C4-2B (cell line): ENCODE measurements around the gene HIVEP3.

ENCODE experiments used
- ZFX ChIP-seq: fragments of 450-650 bp; IDR thresholded peaks from 2 replicates; pipeline ENCODE4 v1.6.1; 2017
- TF ChIP-seq, protein P1 (sequence below): fragments of 450-650 bp; conservative IDR thresholded peaks from 2 replicates; pipeline ENCODE4 v1.5.1; 2017; ENCODE audit warnings: mild to moderate bottlenecking

DNA sequence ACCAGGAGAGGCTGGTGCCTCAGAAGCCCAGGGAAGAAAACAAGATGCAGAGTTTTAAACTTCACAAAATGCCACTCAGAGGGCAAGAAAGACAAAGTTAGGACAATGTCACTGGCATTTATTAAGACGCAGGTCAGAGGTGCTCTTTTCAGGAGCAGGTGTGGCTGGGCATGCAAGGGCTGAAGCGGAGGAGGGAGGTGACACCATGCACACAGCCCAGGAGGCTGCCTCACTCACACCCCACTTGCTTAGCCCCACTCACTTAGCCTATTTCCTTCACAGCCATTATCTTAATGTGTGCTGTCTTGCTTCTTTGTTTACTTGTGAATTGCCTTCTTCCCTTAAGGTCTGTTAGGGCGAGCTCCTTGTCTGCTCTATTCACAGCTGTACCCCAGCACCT lies 17.2 kb downstream of the HIVEP3 start:
- TF ChIP-seq, protein P1, sequence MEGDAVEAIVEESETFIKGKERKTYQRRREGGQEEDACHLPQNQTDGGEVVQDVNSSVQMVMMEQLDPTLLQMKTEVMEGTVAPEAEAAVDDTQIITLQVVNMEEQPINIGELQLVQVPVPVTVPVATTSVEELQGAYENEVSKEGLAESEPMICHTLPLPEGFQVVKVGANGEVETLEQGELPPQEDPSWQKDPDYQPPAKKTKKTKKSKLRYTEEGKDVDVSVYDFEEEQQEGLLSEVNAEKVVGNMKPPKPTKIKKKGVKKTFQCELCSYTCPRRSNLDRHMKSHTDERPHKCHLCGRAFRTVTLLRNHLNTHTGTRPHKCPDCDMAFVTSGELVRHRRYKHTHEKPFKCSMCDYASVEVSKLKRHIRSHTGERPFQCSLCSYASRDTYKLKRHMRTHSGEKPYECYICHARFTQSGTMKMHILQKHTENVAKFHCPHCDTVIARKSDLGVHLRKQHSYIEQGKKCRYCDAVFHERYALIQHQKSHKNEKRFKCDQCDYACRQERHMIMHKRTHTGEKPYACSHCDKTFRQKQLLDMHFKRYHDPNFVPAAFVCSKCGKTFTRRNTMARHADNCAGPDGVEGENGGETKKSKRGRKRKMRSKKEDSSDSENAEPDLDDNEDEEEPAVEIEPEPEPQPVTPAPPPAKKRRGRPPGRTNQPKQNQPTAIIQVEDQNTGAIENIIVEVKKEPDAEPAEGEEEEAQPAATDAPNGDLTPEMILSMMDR, result no peak
- TF ChIP-seq ZFX, result no peak
